Heart left ventricle (tissue), 13 donors: ENCODE data around the gene IL1RAPL1.

Experiments used
- POLR2A ChIP-seq, 2 donors: fragments of 450-650 bp; IDR thresholded peaks; one replicate each; pipeline ENCODE4 v1.6.1; 2017; ENCODE audit warnings: antibody characterized with exemption in 2 of 2, mild to moderate bottlenecking in 2 of 2, moderate library complexity in 2 of 2
- TF ChIP-seq, protein P1 (sequence below), 12 donors: fragments of 200-600 bp; sonication (generic) in 4 of 12; IDR thresholded peaks; one replicate each; pipeline versions ENCODE4 v1.5.0 to v1.8.0; 2018 to 2022; ENCODE audit warnings: antibody characterized with exemption in 12 of 12, mild to moderate bottlenecking in 5 of 12
- donor health status: ischemic (EF 13 %, LVEDD 7.1; RV severe dilation, severe dysfunction).
- donor health status: DM: no; HTN: yes; CAD: no.
- donor health status: DM: no; HTN: no; CAD: no.
- donor health status: ischemic (EF 25% LVEDD 6.9; RV normal size, moderate dysfunction).
- donor health status: ischemic (EF 25% LVEDD 5.7; RV mildly dilated, moderate dysfunction).
- donor health status: ischemic (EF 35%, LVEDD 5.7; RV mildly dilated, moderate dysfunction).
- donor health status: nonischemic (EF 11% LVEDD 7.7; RV severe dilation, severe dysfunction).
- donor health status: DM: yes; HTN: yes; CAD: no.
- donor health status: PGD.
- donor health status: ischemic (EF 29% LVEDD 5.4; RV normal size, mild dysfunction).
- donor health status: nonischemic (EF 23%, LVEDD 6.1; RV moderate dilation, normal function).

DNA sequence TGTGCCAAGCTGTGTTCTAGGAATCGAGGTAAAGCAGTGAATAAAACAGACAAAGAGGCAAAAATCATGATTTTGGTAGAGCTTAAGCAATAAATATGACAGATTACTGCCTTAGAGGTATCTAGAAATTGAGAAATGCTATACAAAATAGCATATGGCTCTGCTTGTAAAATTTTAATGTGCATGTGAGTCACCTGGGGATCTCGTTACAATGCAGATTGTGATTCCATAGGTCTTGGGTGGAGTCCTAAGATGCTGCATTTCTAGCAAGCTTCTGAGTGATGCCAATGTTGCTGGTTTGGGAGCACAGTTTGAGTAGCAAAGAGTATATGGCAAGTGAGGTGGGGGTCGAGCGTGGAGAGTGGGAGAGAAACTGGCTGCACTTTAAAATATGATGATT lies 930.9 kb downstream of the IL1RAPL1 start:
- no peak for TF ChIP-seq POLR2A (IDR thresholded peaks at IDR 0.05)
- TF ChIP-seq, protein P1, sequence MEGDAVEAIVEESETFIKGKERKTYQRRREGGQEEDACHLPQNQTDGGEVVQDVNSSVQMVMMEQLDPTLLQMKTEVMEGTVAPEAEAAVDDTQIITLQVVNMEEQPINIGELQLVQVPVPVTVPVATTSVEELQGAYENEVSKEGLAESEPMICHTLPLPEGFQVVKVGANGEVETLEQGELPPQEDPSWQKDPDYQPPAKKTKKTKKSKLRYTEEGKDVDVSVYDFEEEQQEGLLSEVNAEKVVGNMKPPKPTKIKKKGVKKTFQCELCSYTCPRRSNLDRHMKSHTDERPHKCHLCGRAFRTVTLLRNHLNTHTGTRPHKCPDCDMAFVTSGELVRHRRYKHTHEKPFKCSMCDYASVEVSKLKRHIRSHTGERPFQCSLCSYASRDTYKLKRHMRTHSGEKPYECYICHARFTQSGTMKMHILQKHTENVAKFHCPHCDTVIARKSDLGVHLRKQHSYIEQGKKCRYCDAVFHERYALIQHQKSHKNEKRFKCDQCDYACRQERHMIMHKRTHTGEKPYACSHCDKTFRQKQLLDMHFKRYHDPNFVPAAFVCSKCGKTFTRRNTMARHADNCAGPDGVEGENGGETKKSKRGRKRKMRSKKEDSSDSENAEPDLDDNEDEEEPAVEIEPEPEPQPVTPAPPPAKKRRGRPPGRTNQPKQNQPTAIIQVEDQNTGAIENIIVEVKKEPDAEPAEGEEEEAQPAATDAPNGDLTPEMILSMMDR (IDR thresholded peaks at IDR 0.05): no peak
